IPS DF 4.7 (cell line): ENCODE measurements around the gene EYS.
"Not testable (repeated sequence)": the region's sequence is repeated elsewhere in the genome, so short reads cannot be mapped to it uniquely, and the experiment has no call there.

ENCODE experiments used
- DNase-seq: peaks from one replicate; pipeline ENCODE4 v3.0.0-alpha.2; 2013; ENCODE audit warnings: low spot score; ENCODE audit errors: extremely low read depth

Gene EYS

GRCh38 chr6:65461121-65461520, 245.9 kb downstream of the EYS start:
- no peak for DNase-seq

GRCh38 chr6:65452333-65452732, 254.7 kb downstream of the EYS start:
- no peak for DNase-seq

- no peak for DNase-seq
These were observed 256.6 kb downstream of the EYS start for GRCh38 chr6:65450451-65450850.

DNA sequence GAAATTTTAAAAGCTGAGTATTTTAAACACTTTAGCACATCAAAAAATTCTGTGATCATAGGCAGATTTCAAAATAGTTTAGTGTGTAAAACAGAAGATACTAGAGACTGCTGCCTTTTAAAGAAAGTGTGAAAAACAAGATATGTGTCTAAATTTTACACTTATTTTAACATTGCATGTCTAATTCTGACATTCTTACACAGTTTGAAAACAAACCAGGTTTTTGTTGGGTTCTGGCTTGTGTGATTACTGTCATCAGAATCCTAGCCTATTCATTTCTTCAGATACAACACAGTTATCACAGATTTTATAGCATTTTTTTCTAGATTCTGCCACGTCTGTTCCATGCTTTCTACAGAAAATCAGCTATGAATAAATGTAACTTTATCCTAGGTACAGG, 257.1 kb downstream of the EYS start:
- no peak for DNase-seq

DNA sequence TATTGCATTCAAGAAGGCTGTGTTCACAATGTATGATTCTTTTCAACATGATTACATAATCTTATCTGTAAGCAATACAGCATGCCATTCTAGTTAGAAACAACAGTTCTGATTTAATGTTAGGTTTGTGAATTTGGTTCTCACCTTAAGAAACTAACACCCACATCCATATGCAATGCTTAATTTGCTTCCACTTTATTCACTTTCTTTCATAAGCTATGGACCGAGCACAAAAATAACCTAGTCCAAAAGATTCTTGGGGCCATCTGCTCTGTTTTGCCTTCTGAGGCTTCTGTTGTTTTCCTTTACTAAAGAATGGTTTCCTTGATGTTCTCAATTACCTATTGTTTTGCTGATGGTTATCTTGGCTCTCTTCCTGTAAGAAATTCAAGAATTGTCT, 258.2 kb downstream of the EYS start:
- DNase-seq = no peak

GRCh38 chr6:65436281-65436680, 270.7 kb downstream of the EYS start:
- DNase-seq = no peak

DNA sequence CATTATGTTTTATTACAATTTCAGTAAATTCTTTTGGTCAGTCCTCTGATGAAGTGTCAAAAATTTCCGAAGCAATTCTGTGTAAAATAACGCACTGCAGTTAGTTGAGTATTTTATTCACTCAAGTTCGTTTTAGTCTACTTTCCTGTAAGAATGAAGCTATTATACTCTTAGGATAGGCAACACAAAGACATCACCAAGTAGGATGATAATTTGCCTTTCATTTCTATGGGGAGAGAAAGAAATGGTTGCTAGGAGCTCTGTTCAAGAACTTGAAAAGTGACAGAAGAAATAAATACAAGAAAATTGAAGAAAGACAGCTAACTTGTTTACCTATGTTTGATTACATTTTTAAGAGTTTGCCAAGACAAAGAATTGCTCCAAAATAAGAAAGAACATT, 290.4 kb downstream of the EYS start:
- DNase-seq = no peak

DNA sequence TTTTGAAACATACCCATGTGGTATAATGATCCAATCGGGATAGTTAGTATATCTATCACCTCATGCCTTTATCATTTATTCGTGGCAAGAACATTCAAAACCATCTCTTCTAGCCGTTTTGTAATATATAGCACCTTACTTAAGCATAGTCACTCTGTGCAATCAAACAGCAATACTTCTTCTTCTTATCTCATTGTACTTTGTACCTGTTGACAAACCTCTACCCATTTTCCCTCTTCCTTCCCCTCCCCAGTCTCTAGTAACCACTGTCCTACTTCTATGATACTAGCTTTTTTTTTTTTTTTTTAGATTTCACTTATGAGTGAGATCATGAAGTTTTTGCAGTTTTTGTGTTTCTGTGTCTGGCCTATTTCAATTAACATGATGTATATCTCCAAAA, 296.7 kb downstream of the EYS start:
- no peak for DNase-seq

DNA sequence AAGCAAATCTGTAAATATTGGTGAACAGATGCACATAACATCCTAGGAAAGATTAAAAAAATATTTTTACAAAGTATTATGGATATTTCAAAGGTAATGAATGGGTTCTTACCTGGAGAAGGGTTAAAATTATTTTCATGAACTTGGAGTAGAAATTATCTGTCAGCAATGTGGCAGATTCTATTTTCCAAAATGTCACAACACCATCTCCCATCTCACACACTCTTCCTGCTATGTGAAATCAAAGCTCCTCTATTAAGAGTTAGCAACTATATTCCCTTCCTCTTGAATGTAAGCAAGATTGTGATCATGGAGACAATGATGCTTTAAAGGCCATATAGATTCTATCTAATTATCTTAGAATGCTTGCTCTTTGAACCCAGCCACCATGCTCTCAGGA, 304.5 kb downstream of the EYS start:
- no peak for DNase-seq

- DNase-seq = no peak
These were observed 307.5 kb downstream of the EYS start for GRCh38 chr6:65399355-65400084.

DNA sequence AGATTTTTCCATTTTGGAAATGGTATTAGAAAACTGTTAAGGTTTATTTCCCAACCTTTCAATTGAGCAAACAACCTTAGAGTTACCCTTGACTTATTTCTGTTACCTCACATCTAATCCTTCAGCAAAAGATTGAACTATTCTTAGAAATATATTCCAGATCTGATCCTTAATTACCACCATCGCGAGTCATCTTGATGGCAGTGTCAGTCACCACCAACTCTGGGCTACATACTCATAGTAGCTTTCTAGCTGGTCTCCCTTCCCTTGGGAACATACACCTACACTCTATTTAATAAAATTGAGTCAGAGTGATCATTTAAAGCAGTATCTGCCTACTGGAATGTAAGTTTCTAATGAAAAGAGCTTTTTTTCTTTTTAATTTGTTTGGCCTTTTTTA, 308.2 kb downstream of the EYS start:
- no peak for DNase-seq

GRCh38 chr6:65350530-65350929, 356.5 kb downstream of the EYS start:
- DNase-seq = no peak

GRCh38 chr6:65302655-65303054, 404.4 kb downstream of the EYS start:
- not testable (repeated sequence) for DNase-seq

DNA sequence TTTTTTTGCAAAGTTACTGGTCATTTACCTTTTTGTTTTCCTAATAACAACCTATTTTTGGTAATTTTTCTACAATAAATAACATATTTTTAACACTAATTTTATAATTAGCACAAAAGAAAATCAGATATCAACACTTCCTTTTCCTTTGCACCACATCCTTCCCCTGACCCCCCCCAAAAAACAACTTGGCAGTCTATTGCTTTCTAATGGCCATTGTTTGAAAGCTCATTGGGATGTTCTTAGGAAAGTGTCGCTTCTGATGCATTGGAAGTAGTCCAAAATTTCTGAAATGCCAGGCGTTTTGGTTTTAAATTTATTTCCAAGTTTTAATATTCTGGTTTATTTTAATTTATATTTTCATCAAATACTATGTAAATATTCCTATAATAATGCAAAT, 407.8 kb downstream of the EYS start:
- DNase-seq = no peak

DNA sequence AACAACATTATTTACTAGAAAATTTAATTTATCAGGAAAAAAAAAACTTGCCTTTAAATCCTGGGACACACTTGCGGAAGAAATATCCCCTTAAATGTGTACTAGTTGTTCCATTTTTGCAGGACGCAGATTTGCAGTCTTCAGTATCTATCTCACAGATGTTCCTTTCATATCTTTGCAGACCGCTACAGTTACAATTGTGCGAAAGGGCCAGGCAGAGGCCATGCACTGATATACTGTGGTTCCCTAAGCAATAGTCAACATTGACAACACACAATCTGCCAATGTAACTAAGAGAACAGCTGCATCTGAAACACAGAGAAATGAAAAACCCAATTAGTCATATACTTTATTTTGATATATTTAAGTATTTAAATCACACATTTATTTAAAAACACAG, 411.2 kb downstream of the EYS start:
- no peak for DNase-seq

DNA sequence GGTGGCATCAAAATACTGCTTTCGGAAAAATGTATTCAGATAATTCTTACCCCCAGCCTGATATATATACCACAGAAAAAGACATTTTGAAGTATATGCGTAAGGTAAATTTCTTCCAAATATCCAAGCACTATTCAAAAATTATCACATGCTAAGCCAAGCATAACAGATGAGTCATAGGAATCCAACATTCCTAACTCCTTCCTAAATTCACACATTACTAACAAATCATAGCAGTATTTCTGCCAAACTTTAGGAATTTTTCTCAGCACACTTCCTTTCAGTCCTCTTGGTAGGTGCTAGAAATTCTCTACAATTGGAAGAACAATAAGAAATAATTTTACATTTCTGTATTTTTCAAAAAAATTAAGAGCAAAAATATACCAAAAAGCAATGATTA, 417.5 kb downstream of the EYS start:
- DNase-seq = no peak

- DNase-seq = no peak
These were observed 421.8 kb downstream of the EYS start for GRCh38 chr6:65285275-65285674.

- no peak for DNase-seq
These were observed 427.0 kb downstream of the EYS start for GRCh38 chr6:65280060-65280459.

GRCh38 chr6:65262241-65262640, 444.8 kb downstream of the EYS start:
- no peak for DNase-seq

GRCh38 chr6:65259982-65260381, 447.0 kb downstream of the EYS start:
- DNase-seq = no peak

GRCh38 chr6:65259059-65259458, 448.0 kb downstream of the EYS start:
- no peak for DNase-seq

DNA sequence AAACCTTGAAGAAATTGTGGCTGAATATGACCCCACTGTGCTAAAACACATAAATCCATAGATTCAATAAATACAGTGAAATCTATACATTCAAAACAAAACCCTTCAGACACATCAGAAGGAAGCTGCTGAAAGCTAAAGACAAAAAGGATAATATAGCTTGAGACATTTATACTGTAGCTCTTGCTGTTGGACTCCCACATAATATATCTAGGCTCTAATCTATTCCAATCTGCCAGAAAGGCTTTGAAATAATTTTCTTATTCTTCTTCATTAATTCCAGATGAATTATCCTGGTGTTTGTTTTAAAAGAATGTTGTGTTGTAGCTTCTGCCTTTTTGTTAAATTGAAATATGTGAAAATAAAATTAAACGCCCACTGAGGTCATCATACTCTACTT, 454.0 kb downstream of the EYS start:
- DNase-seq = no peak

DNA sequence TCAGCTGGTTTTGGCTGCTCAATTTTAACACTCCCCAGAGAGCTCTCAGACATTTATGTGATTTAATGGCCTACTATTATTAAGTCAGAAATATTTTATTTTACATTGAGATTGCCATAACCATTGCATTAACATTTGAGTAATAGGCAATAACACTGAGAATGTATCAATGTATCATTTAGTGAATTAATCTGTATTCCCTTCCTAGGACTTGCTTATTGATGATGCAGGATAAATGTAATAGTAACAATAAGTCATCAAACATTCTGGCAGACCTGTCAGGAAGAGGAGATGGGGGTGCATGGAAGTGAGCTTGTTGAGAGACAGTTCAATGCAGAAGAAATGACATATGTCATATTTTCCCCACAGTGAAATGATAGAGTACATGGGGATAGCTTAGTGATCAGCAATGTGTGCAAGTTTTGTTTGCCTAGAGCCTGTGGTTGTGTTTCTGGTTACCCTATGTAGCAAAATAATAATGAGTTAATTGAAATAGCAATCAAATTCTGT, 458.9 kb downstream of the EYS start:
- DNase-seq = no peak

DNA sequence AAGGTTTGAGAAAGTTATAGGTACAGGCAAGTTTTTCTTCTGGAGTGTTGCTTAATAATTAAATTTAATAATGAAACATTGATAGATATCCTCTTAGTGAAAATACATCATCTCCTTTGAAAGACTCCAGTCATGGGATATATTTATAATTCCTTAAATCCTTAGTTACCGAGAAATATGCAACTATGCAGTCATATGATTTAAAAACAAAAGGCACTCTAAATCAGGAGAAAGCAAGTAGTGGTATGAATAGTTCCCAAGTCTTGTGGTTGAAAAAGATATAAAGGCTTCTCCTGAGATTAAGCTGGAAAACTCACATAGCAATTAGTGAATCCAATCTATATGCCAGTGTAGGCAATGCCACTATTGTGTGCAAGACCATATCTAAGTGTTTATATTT, 475.4 kb downstream of the EYS start:
- no peak for DNase-seq
